ENCODE results near the gene BTG3. TPM values are rescaled to one million over a fixed set of nuclear protein-coding genes. Genes with fewer than 3 reads are reported as not detected.

BTG3 gene
- total RNA-seq, 1 experiment from 2014 or later = 23.9 TPM

DNA sequence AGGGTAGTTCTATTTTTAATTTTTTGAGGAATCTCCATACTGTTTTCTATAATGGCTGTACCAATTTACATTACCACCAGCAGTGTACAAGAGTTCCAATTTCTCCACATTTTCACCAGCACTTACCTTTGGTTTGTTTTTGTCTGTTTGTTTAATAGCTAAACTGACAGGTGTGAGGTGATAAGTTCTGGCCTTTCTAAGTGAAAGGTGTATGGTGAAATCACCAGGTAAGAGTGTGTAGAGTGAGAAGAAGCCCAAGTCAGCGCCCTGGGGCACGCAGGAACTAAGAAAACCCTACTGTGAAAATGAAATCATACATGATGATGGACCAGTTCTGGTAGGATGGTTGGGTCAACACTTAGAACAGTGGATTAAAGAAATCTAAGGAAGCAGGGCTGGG lies 34.5 kb downstream of the BTG3 start (continued):
- TF ChIP-seq, protein P1, sequence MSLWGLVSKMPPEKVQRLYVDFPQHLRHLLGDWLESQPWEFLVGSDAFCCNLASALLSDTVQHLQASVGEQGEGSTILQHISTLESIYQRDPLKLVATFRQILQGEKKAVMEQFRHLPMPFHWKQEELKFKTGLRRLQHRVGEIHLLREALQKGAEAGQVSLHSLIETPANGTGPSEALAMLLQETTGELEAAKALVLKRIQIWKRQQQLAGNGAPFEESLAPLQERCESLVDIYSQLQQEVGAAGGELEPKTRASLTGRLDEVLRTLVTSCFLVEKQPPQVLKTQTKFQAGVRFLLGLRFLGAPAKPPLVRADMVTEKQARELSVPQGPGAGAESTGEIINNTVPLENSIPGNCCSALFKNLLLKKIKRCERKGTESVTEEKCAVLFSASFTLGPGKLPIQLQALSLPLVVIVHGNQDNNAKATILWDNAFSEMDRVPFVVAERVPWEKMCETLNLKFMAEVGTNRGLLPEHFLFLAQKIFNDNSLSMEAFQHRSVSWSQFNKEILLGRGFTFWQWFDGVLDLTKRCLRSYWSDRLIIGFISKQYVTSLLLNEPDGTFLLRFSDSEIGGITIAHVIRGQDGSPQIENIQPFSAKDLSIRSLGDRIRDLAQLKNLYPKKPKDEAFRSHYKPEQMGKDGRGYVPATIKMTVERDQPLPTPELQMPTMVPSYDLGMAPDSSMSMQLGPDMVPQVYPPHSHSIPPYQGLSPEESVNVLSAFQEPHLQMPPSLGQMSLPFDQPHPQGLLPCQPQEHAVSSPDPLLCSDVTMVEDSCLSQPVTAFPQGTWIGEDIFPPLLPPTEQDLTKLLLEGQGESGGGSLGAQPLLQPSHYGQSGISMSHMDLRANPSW (CRISPR knock-in tag; conservative IDR thresholded peaks at IDR 0.05; ENCODE audit: low read depth) = no peak
- TF ChIP-seq, protein P2, sequence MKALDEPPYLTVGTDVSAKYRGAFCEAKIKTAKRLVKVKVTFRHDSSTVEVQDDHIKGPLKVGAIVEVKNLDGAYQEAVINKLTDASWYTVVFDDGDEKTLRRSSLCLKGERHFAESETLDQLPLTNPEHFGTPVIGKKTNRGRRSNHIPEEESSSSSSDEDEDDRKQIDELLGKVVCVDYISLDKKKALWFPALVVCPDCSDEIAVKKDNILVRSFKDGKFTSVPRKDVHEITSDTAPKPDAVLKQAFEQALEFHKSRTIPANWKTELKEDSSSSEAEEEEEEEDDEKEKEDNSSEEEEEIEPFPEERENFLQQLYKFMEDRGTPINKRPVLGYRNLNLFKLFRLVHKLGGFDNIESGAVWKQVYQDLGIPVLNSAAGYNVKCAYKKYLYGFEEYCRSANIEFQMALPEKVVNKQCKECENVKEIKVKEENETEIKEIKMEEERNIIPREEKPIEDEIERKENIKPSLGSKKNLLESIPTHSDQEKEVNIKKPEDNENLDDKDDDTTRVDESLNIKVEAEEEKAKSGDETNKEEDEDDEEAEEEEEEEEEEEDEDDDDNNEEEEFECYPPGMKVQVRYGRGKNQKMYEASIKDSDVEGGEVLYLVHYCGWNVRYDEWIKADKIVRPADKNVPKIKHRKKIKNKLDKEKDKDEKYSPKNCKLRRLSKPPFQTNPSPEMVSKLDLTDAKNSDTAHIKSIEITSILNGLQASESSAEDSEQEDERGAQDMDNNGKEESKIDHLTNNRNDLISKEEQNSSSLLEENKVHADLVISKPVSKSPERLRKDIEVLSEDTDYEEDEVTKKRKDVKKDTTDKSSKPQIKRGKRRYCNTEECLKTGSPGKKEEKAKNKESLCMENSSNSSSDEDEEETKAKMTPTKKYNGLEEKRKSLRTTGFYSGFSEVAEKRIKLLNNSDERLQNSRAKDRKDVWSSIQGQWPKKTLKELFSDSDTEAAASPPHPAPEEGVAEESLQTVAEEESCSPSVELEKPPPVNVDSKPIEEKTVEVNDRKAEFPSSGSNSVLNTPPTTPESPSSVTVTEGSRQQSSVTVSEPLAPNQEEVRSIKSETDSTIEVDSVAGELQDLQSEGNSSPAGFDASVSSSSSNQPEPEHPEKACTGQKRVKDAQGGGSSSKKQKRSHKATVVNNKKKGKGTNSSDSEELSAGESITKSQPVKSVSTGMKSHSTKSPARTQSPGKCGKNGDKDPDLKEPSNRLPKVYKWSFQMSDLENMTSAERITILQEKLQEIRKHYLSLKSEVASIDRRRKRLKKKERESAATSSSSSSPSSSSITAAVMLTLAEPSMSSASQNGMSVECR (CRISPR knock-in tag; IDR thresholded peaks at IDR 0.05; ENCODE audit: borderline replicate concordance) = no peak
- no peak for TF ChIP-seq NFATC4 (CRISPR knock-in tag; IDR thresholded peaks at IDR 0.05)
- TF ChIP-seq ZNF138 (CRISPR knock-in tag; conservative IDR thresholded peaks at IDR 0.05) = no peak

DNA sequence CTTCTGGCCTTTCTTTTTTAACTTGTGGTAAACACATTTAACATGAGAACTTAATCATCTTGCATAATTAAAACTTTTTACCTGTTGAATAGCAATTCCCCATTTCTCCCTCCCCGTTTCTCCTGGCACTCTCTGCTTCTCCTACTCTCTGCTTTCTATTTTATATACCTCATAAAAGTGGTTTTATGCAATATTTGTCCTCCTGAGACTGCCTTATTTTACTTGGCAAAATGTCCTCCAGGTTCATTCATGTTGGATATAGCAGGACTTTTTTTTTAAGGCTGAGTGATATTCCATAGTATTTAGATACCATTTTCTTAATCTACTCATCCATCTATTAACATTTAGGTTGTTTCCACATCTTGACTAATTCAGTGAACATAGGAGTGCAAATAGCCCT lies 35.0 kb downstream of the BTG3 start:
- H3K27me3 Mint-ChIP-seq (ENCODE audit: low read depth) = no peaks in the 10 kb centered on the region
- ATAC-seq = no peak
- CTCF ChIA-PET = no interaction called here
- POLR2A ChIA-PET = no interaction called here
- H3K4me3 Mint-ChIP-seq = no peak overlapping the region
- peaks cover 6% of the 10 kb centered on the region for H3K4me1 Mint-ChIP-seq
- TF ChIP-seq, protein P2 (CRISPR knock-in tag; IDR thresholded peaks at IDR 0.05; ENCODE audit: borderline replicate concordance) = no peak
- TF ChIP-seq, protein P3, sequence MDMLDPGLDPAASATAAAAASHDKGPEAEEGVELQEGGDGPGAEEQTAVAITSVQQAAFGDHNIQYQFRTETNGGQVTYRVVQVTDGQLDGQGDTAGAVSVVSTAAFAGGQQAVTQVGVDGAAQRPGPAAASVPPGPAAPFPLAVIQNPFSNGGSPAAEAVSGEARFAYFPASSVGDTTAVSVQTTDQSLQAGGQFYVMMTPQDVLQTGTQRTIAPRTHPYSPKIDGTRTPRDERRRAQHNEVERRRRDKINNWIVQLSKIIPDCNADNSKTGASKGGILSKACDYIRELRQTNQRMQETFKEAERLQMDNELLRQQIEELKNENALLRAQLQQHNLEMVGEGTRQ (CRISPR knock-in tag; IDR thresholded peaks at IDR 0.05) = no peak
- TF ChIP-seq JUN (CRISPR knock-in tag; IDR thresholded peaks at IDR 0.05) (no peak), JAZF1 (CRISPR knock-in tag; IDR thresholded peaks at IDR 0.05) (no peak), ESRRA (CRISPR knock-in tag; IDR thresholded peaks at IDR 0.05; ENCODE audit: borderline replicate concordance) (no peak), CREB1 (CRISPR knock-in tag; IDR thresholded peaks at IDR 0.05) (no peak), FOXP1 (CRISPR knock-in tag; IDR thresholded peaks at IDR 0.05; ENCODE audit: borderline replicate concordance) (no peak)
- TF ChIP-seq, protein P4, sequence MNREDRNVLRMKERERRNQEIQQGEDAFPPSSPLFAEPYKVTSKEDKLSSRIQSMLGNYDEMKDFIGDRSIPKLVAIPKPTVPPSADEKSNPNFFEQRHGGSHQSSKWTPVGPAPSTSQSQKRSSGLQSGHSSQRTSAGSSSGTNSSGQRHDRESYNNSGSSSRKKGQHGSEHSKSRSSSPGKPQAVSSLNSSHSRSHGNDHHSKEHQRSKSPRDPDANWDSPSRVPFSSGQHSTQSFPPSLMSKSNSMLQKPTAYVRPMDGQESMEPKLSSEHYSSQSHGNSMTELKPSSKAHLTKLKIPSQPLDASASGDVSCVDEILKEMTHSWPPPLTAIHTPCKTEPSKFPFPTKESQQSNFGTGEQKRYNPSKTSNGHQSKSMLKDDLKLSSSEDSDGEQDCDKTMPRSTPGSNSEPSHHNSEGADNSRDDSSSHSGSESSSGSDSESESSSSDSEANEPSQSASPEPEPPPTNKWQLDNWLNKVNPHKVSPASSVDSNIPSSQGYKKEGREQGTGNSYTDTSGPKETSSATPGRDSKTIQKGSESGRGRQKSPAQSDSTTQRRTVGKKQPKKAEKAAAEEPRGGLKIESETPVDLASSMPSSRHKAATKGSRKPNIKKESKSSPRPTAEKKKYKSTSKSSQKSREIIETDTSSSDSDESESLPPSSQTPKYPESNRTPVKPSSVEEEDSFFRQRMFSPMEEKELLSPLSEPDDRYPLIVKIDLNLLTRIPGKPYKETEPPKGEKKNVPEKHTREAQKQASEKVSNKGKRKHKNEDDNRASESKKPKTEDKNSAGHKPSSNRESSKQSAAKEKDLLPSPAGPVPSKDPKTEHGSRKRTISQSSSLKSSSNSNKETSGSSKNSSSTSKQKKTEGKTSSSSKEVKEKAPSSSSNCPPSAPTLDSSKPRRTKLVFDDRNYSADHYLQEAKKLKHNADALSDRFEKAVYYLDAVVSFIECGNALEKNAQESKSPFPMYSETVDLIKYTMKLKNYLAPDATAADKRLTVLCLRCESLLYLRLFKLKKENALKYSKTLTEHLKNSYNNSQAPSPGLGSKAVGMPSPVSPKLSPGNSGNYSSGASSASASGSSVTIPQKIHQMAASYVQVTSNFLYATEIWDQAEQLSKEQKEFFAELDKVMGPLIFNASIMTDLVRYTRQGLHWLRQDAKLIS (CRISPR knock-in tag; IDR thresholded peaks at IDR 0.05; ENCODE audit: borderline replicate concordance) = no peak
- TF ChIP-seq, protein P5, sequence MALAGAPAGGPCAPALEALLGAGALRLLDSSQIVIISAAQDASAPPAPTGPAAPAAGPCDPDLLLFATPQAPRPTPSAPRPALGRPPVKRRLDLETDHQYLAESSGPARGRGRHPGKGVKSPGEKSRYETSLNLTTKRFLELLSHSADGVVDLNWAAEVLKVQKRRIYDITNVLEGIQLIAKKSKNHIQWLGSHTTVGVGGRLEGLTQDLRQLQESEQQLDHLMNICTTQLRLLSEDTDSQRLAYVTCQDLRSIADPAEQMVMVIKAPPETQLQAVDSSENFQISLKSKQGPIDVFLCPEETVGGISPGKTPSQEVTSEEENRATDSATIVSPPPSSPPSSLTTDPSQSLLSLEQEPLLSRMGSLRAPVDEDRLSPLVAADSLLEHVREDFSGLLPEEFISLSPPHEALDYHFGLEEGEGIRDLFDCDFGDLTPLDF (CRISPR knock-in tag; IDR thresholded peaks at IDR 0.05) = no peak
- DNase-seq (ENCODE audit: low spot score) = no peak
- H3K27ac Mint-ChIP-seq = no peak overlapping the region
- H3K36me3 Mint-ChIP-seq = peaks cover 6% of the 10 kb centered on the region
- H3K9me3 Mint-ChIP-seq = no peaks in the 10 kb centered on the region

Data from WTC11 (cell line).